Osteocyte (in vitro differentiated cells): ENCODE results near the gene TGM4. TPM values are rescaled to one million over a fixed set of nuclear protein-coding genes. Genes with fewer than 3 reads are reported as not detected.

Experiments used
- DNase-seq: peaks from one replicate; pipeline ENCODE4 v3.0.0; 2021; ENCODE audit warnings: mixed read lengths; ENCODE audit not compliant: unreplicated experiment; ENCODE audit errors: extremely low spot score
- H3K27ac Mint-ChIP-seq: one replicate; pipeline ENCODE4 v1.8.0; 2021; ENCODE audit warnings: mild to moderate bottlenecking, mixed read lengths; ENCODE audit not compliant: unreplicated experiment
- H3K27me3 Mint-ChIP-seq: one replicate; pipeline ENCODE4 v1.8.0; 2021; ENCODE audit warnings: mixed read lengths; ENCODE audit not compliant: unreplicated experiment
- H3K36me3 Mint-ChIP-seq: one replicate; pipeline ENCODE4 v1.8.0; 2021; ENCODE audit warnings: mixed read lengths; ENCODE audit not compliant: unreplicated experiment
- H3K4me1 Mint-ChIP-seq: one replicate; pipeline ENCODE4 v1.8.0; 2021; ENCODE audit warnings: mixed read lengths; ENCODE audit not compliant: unreplicated experiment
- H3K4me3 Mint-ChIP-seq: one replicate; pipeline ENCODE4 v1.8.0; 2021; ENCODE audit warnings: mild to moderate bottlenecking, moderate library complexity, mixed read lengths; ENCODE audit not compliant: unreplicated experiment
- H3K9me3 Mint-ChIP-seq: one replicate; pipeline ENCODE4 v1.8.0; 2021; ENCODE audit warnings: mixed read lengths; ENCODE audit not compliant: unreplicated experiment
- total RNA-seq: library from RNA; stranded (reverse); gene quantifications from 2 replicates; pipeline ENCODE4 v1.2.1, GENCODE V29; 2021
- TF ChIP-seq, protein P1 (sequence below): fragments of 200-600 bp; sonication (generic); IDR thresholded peaks from 2 replicates; pipeline ENCODE4 v1.5.0; 2021; ENCODE audit warnings: antibody characterized with exemption, mild to moderate bottlenecking, moderate library complexity

Gene TGM4
- total RNA-seq, 1 donor from 2014 or later = not detected

DNA sequence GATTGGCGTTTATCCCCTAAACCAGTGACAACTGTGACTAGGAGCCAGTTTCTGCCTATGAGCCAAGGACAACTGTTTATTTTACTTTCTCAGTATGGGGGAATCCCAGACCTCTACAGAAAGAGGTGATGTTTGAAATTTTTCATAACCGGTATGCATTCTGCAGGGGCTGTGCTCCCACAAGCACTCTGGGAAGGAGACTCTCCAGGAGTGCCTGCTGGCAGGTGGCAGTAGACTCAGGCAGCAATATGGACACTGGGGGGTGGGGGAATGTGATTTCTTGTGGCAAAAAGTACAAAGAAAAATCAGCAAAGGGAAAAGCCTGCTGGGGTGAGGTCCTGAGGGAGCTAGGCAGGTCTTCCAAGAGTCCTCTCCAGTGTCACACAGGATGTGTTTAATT is 5.9 kb downstream of the TGM4 start:
- no peak for DNase-seq
- no peak overlapping the region for H3K27ac Mint-ChIP-seq
- H3K9me3 Mint-ChIP-seq = no peaks in the 10 kb centered on the region
- TF ChIP-seq, protein P1, sequence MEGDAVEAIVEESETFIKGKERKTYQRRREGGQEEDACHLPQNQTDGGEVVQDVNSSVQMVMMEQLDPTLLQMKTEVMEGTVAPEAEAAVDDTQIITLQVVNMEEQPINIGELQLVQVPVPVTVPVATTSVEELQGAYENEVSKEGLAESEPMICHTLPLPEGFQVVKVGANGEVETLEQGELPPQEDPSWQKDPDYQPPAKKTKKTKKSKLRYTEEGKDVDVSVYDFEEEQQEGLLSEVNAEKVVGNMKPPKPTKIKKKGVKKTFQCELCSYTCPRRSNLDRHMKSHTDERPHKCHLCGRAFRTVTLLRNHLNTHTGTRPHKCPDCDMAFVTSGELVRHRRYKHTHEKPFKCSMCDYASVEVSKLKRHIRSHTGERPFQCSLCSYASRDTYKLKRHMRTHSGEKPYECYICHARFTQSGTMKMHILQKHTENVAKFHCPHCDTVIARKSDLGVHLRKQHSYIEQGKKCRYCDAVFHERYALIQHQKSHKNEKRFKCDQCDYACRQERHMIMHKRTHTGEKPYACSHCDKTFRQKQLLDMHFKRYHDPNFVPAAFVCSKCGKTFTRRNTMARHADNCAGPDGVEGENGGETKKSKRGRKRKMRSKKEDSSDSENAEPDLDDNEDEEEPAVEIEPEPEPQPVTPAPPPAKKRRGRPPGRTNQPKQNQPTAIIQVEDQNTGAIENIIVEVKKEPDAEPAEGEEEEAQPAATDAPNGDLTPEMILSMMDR = no peak
- H3K4me3 Mint-ChIP-seq = no peak overlapping the region
- no peaks in the 10 kb centered on the region for H3K27me3 Mint-ChIP-seq
- H3K36me3 Mint-ChIP-seq = no peaks in the 10 kb centered on the region
- peaks cover 36% of the 10 kb centered on the region for H3K4me1 Mint-ChIP-seq

DNA sequence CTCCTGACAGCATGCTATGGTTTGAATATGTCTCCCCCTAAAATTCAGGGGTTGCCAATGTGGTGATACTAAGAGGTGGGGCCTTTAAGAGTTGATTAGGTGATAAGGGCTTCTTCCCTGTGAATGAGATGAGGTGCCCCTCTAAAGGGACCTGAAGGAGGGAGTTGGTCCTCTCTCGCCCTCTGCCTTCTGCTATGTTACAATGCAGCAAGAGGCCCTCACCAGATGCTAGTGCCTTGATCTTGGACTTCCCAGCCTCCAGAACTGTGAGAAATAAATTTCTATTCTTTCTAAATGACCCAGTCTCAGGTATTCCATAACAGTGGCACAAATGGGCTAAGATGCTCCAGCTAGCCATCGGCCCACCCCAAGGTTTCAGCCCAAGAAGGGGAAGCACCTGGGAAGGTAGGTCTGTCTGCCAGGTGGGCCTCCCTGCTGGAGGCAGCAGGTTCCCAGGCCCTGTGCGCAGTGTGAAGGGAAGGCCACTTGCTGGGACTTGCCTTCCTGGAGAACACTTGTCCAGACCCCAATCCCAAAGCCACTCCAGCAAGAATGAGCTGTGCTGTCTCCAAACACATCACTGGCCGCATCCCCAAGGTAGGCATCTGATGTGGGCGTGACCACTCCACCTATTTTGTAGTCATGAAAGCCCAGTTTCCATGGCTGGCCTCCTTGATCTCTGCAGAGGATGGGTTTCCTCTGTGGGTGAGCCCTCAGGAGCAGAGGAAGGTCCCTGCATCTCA is 9.0 kb downstream of the TGM4 start:
- TF ChIP-seq, protein P1 = peak; percentile 31
- Mint-ChIP-seq H3K27ac (peak overlapping the region; percentile 89), H3K27me3 (no peaks in the 10 kb centered on the region), H3K36me3 (no peaks in the 10 kb centered on the region), H3K4me3 (no peak overlapping the region), H3K4me1 (peaks cover 59% of the 10 kb centered on the region), H3K9me3 (no peaks in the 10 kb centered on the region)
- DNase-seq = no peak

DNA sequence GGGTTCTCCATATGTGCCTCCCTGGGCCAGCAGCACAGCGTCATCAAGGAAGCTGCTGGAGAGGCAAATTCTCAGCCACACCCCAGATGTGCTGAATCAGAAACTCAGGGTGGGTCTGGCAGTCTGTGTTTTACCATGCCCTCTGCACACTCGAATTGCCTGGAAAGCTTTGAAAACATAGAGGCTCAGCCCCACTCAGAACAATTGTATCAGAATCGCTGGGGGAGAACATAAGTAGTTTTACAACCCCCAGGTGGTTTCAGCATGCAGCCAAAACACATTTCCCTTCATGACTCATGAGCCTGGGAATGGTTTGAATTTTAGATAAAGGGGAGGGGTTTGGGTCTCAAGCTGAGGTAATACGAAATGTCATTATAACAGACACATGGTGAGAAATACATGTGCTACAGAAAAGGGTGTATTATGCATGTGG is 9.6 kb downstream of the TGM4 start:
- DNase-seq = no peak
- TF ChIP-seq, protein P1 = no peak
- Mint-ChIP-seq H3K9me3 (no peaks in the 10 kb centered on the region), H3K4me3 (no peak overlapping the region), H3K36me3 (no peaks in the 10 kb centered on the region), H3K4me1 (peaks cover 59% of the 10 kb centered on the region), H3K27ac (peak overlapping the region; percentile 89), H3K27me3 (no peaks in the 10 kb centered on the region)

DNA sequence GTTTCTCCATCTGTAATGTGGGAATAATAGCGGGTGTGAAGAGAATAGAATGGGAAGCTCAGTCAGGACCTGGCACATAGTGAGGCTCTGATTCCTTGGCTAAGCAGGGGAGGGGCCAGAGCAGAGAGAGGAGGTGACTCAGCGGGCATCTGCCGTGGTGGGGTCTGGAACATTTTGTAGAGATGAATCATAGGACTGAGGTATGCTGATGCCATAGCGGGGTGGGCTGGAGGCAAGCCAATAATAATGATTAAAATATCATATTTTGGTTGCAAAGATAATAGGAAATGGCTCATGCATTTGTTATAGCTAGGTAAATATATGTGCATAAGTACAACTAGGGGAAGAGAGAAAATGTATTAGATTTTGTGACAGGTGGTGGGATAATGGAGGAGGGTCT is 11.2 kb downstream of the TGM4 start:
- Mint-ChIP-seq H3K27ac (peak overlapping the region; percentile 89), H3K9me3 (no peaks in the 10 kb centered on the region), H3K27me3 (no peaks in the 10 kb centered on the region), H3K4me1 (peaks cover 52% of the 10 kb centered on the region), H3K36me3 (no peaks in the 10 kb centered on the region), H3K4me3 (no peak overlapping the region)
- TF ChIP-seq, protein P1 = no peak
- peak; percentile 92 for DNase-seq

DNA sequence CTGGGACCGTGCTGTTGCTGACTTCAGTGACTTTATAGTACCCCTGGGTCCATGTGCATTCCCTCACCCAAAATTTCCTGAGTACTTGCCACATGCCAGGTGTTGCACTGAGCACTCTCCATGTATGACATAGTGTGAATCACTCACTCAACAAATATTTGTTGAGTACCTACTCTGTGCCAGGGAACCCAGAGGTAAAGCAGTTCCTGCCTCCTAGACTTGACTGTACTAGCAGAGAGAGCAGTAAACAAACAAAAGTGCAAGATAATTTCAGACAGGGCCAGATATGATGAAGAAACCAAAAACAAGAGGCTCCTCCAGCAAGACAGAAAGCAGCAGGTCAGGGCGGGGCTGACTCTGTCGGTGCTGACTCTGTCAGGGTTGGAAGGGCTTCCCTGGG is 12.2 kb downstream of the TGM4 start:
- no peak for DNase-seq
- no peaks in the 10 kb centered on the region for H3K27me3 Mint-ChIP-seq
- TF ChIP-seq, protein P1 = no peak
- H3K9me3 Mint-ChIP-seq = no peaks in the 10 kb centered on the region
- peaks cover 51% of the 10 kb centered on the region for H3K4me1 Mint-ChIP-seq
- H3K27ac Mint-ChIP-seq = no peak overlapping the region
- H3K36me3 Mint-ChIP-seq = no peaks in the 10 kb centered on the region
- H3K4me3 Mint-ChIP-seq = no peak overlapping the region
